LNCaP clone FGC (cell line): ENCODE data around the gene ABHD15.
"Not testable (repeated sequence)": the region's sequence is repeated elsewhere in the genome, so short reads cannot be mapped to it uniquely, and the experiment has no call there.

ENCODE experiments used
- DNase-seq: peaks from one replicate; pipeline ENCODE4 v3.0.0-alpha.2; 2011; ENCODE audit warnings: low read depth
- H3K4me3 ChIP-seq: 2 replicates; pipeline ENCODE4 v1.5.1; 2011; ENCODE audit warnings: mild to moderate bottlenecking, low read depth, low read length, control low read depth
- CTCF ChIP-seq: IDR thresholded peaks from 2 replicates; pipeline ENCODE4 v1.5.1; 2012; ENCODE audit warnings: mild to moderate bottlenecking; ENCODE audit not compliant: control insufficient read depth, insufficient read depth; ENCODE audit errors: extremely low read depth

The ABHD15 gene

GRCh38 chr17:29562615-29563014 is 4.2 kb downstream of the ABHD15 start:
- no peak overlapping the region for H3K4me3 ChIP-seq
- no peak for TF ChIP-seq CTCF
- no peak for DNase-seq

- TF ChIP-seq CTCF: no peak
- DNase-seq: no peak
- no peak overlapping the region for H3K4me3 ChIP-seq
Observed at GRCh38 chr17:29561554-29562517, 5.0 kb downstream of the ABHD15 start.

GRCh38 chr17:29560316-29560715 is 6.5 kb downstream of the ABHD15 start:
- no peak for DNase-seq
- no peak for TF ChIP-seq CTCF
- no peak overlapping the region for H3K4me3 ChIP-seq

- peak; percentile 55 for TF ChIP-seq CTCF
- peak; percentile 70 for DNase-seq
- H3K4me3 ChIP-seq: no peak overlapping the region
Observed at GRCh38 chr17:29559640-29560039, 7.2 kb downstream of the ABHD15 start.

GRCh38 chr17:29558139-29558538 is 8.7 kb downstream of the ABHD15 start:
- H3K4me3 ChIP-seq, DNase-seq: not testable (repeated sequence)

- no peak for TF ChIP-seq CTCF
- H3K4me3 ChIP-seq: no peak overlapping the region
- DNase-seq: no peak
Observed at GRCh38 chr17:29557739-29558116, 9.1 kb downstream of the ABHD15 start.

GRCh38 chr17:29557085-29557738 is 9.6 kb downstream of the ABHD15 start:
- H3K4me3 ChIP-seq: no peak overlapping the region
- DNase-seq: no peak
- no peak for TF ChIP-seq CTCF
